ENCODE results near the gene THSD4.

THSD4 gene

GRCh38 chr15:71091601-71092000 is 23.7 kb upstream of the THSD4 start:
- H3F3A ChIP-seq (ENCODE audit: insufficient read depth, low read length) = no peaks in the 10 kb centered on the region
- no peak for TF ChIP-seq CTCF (IDR thresholded peaks at IDR 0.05; ENCODE audit: low read length)
- TF ChIP-seq EZH2 (IDR thresholded peaks at IDR 0.05; ENCODE audit: borderline replicate concordance, low read length) = no peak
- H3K36me3 ChIP-seq (ENCODE audit: insufficient read depth, low read length) = no peaks in the 10 kb centered on the region
- H4K20me1 ChIP-seq (ENCODE audit: insufficient read depth, low read length) = no peaks in the 10 kb centered on the region
- H3K27ac ChIP-seq (ENCODE audit: low read depth, low read length, poor library complexity, severe bottlenecking) = no peak overlapping the region
- H3K4me2 ChIP-seq (ENCODE audit: low read length) = no peak overlapping the region
- no peak overlapping the region for H3K4me3 ChIP-seq (ENCODE audit: low read depth, low read length, poor library complexity, severe bottlenecking)
- H2AFZ ChIP-seq (ENCODE audit: low read length) = no peak overlapping the region
- no peak overlapping the region for H3K9ac ChIP-seq (ENCODE audit: low read length)
- no peaks in the 10 kb centered on the region for H3K27me3 ChIP-seq (ENCODE audit: insufficient read depth, low read length)
- no peaks in the 10 kb centered on the region for H3K4me1 ChIP-seq (ENCODE audit: insufficient read depth, low read length, severe bottlenecking)
- H3K9me3 ChIP-seq (ENCODE audit: low read length) = no peaks in the 10 kb centered on the region
- no peaks in the 10 kb centered on the region for H3K9me2 ChIP-seq (ENCODE audit: low read depth, low read length)
- no peaks in the 10 kb centered on the region for H3K79me2 ChIP-seq (ENCODE audit: insufficient read depth, low read length)

GRCh38 chr15:71092056-71092600 is 23.1 kb upstream of the THSD4 start:
- Histone ChIP-seq H3K9me2 (ENCODE audit: low read depth, low read length) (no peaks in the 10 kb centered on the region), H3K27ac (ENCODE audit: low read depth, low read length, poor library complexity, severe bottlenecking) (no peak overlapping the region), H3K9me3 (ENCODE audit: low read length) (no peaks in the 10 kb centered on the region), H3K79me2 (ENCODE audit: insufficient read depth, low read length) (no peaks in the 10 kb centered on the region), H3K4me1 (ENCODE audit: insufficient read depth, low read length, severe bottlenecking) (no peaks in the 10 kb centered on the region), H3F3A (ENCODE audit: insufficient read depth, low read length) (no peaks in the 10 kb centered on the region), H2AFZ (ENCODE audit: low read length) (no peak overlapping the region), H3K36me3 (ENCODE audit: insufficient read depth, low read length) (no peaks in the 10 kb centered on the region), H3K27me3 (ENCODE audit: insufficient read depth, low read length) (no peaks in the 10 kb centered on the region), H3K4me3 (ENCODE audit: low read depth, low read length, poor library complexity, severe bottlenecking) (no peak overlapping the region), H4K20me1 (ENCODE audit: insufficient read depth, low read length) (no peaks in the 10 kb centered on the region), H3K9ac (ENCODE audit: low read length) (no peak overlapping the region), H3K4me2 (ENCODE audit: low read length) (no peak overlapping the region)
- TF ChIP-seq EZH2 (IDR thresholded peaks at IDR 0.05; ENCODE audit: borderline replicate concordance, low read length) = no peak
- TF ChIP-seq CTCF (IDR thresholded peaks at IDR 0.05; ENCODE audit: low read length) = no peak

DNA sequence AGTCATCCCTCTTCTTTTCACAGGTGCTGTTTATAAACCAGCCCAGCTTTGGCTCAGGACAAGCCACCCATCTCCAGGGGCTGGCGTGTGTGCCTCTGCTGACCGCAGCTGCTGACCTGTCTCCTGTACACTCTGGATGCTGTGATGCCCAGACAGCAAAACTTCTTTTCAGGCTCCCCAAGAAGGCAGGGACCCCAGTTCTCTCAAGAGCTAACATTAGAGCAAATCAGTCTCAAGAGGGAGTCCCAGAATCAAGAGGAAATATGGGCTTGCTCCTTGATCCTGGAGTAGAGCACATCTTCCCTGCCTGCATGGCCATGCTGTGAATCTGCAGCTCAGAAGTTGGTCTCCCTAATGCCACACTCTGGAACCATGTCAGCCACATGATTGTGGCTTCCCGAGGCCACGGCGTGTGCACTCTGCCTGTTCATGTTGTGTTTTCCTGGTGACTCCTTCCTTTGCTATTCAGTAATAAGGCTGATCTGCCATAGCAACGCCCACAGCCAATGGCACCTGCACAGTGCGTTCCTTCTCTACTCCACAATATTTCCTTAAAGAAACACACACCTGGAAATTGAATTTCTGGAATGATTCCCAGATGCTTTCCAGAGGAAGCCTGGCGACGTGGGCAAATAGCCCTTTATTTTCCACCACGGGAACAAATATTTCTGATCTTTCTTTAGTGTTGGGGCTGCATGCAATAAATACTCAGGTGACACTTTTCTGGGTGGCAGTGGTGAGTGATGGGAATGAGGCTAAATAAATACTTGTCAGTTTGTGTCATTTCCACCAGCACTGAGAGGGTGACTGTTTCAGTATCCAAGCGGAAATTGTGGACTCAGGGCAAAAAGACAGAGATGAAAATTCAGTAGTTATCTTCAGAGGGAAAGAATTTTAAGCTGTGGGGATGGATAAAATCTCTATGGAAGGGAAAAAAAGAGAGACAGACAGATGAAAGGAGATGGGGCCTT is 21.9 kb upstream of the THSD4 start:
- Histone ChIP-seq H2AFZ (ENCODE audit: low read length) (no peak overlapping the region), H3K27ac (ENCODE audit: low read depth, low read length, poor library complexity, severe bottlenecking) (no peak overlapping the region), H3K9me2 (ENCODE audit: low read depth, low read length) (no peaks in the 10 kb centered on the region), H3K9ac (ENCODE audit: low read length) (no peak overlapping the region), H3F3A (ENCODE audit: insufficient read depth, low read length) (no peaks in the 10 kb centered on the region), H3K4me2 (ENCODE audit: low read length) (no peak overlapping the region), H3K4me3 (ENCODE audit: low read depth, low read length, poor library complexity, severe bottlenecking) (no peak overlapping the region), H3K36me3 (ENCODE audit: insufficient read depth, low read length) (no peaks in the 10 kb centered on the region), H3K4me1 (ENCODE audit: insufficient read depth, low read length, severe bottlenecking) (no peaks in the 10 kb centered on the region), H4K20me1 (ENCODE audit: insufficient read depth, low read length) (no peaks in the 10 kb centered on the region), H3K9me3 (ENCODE audit: low read length) (no peaks in the 10 kb centered on the region), H3K79me2 (ENCODE audit: insufficient read depth, low read length) (no peaks in the 10 kb centered on the region), H3K27me3 (ENCODE audit: insufficient read depth, low read length) (no peaks in the 10 kb centered on the region)
- TF ChIP-seq EZH2 (IDR thresholded peaks at IDR 0.05; ENCODE audit: borderline replicate concordance, low read length) (no peak), CTCF (IDR thresholded peaks at IDR 0.05; ENCODE audit: low read length) (no peak)
